Kidney (tissue), 14 donors: ENCODE data around the gene KHSRP. TPM values are rescaled to one million over a fixed set of nuclear protein-coding genes. Genes with fewer than 3 reads are reported as not detected.

Experiments used
- DNase-seq, 5 donors: peaks; one replicate each; pipeline ENCODE4 v3.0.0-alpha.2; 2013 to 2020
- FAIRE-seq: peaks from 2 replicates; lab custom pipeline; 2012; peaks lifted over from hg19 to GRCh38; lab: Jason Lieb, UNC
- H3K27ac ChIP-seq, 2 donors: one replicate each; pipeline ENCODE4 v1.7.0; 2013; ENCODE audit warnings: low read depth in 2 of 2, low read length in 2 of 2, inconsistent platforms in 1 of 2
- H3K27me3 ChIP-seq: one replicate; pipeline ENCODE4 v1.7.1; 2013; ENCODE audit warnings: low read length, inconsistent platforms; ENCODE audit not compliant: control insufficient read depth, insufficient read depth
- H3K36me3 ChIP-seq, 3 donors: one replicate each; pipeline versions ENCODE4 v1.7.0 to v1.7.1; 2013; ENCODE audit warnings: low read length in 3 of 3, control low read depth in 1 of 3, inconsistent platforms in 1 of 3; ENCODE audit not compliant: insufficient read depth in 3 of 3, control insufficient read depth in 2 of 3
- H3K4me1 ChIP-seq, 3 donors: one replicate each; pipeline versions ENCODE4 v1.7.0 to v1.7.1; 2013; ENCODE audit warnings: low read length in 3 of 3, inconsistent platforms in 1 of 3, low read depth in 1 of 3; ENCODE audit not compliant: control insufficient read depth in 2 of 3, insufficient read depth in 2 of 3
- H3K4me3 ChIP-seq, 3 donors: one replicate each; pipeline versions ENCODE4 v1.7.0 to v1.8.1; 2013; ENCODE audit warnings: low read length in 3 of 3, control low read depth in 1 of 3, inconsistent platforms in 1 of 3
- H3K9ac ChIP-seq, 3 donors: one replicate each; pipeline versions ENCODE4 v1.7.0 to v1.7.1; 2013; ENCODE audit warnings: low read length in 3 of 3, control low read depth in 1 of 3, inconsistent platforms in 1 of 3
- H3K9me3 ChIP-seq, 3 donors: one replicate each; pipeline versions ENCODE4 v1.7.0 to v1.7.1; 2013; ENCODE audit warnings: low read length in 3 of 3, control low read depth in 1 of 3, inconsistent platforms in 1 of 3; ENCODE audit not compliant: control insufficient read depth in 2 of 3, insufficient read depth in 1 of 3
- CTCF ChIP-seq: IDR thresholded peaks from 3 replicates; pipeline ENCODE4 v1.5.1; 2012; ENCODE audit warnings: mild to moderate bottlenecking, moderate library complexity, borderline replicate concordance; ENCODE audit not compliant: insufficient read depth; ENCODE audit errors: extremely low read depth
- intact Hi-C: fragments of 100-400 bp; cut with DNase I; formaldehyde crosslinking; loops from one replicate; pipeline ENCODE4 v1.11.1; 2022
- polyA plus RNA-seq: library from polyadenylated mRNA; stranded (reverse); fragments of 350-450 nt; fragmentation: Illumina TruSeq; extraction: RNeasy Lipid Tissue Mini Kit (QIAGEN cat#74804); gene quantifications from one replicate; pipeline ENCODE4 v1.2.3, GENCODE V29; 2014; ENCODE audit warnings: low read depth, low replicate concordance; ENCODE audit not compliant: insufficient read depth
- total RNA-seq: library from RNA; stranded (reverse); fragmentation: NEBNext Ultra II Directional; extraction: Animal tissue kit (Norgen Biotek cat#: 25700); gene quantifications from one replicate; pipeline ENCODE4 v1.2.1, GENCODE V29; 2021
- donor health status: control.
- donor health status: control.
- donor health status: control.
- donor health status: control.
- donor health status: control.
- donor health status: DM: yes; HTN: yes; CAD: no.
- donor health status: Normal renal cell carcinoma (clear cell type).

The KHSRP gene
- total and polyA plus RNA-seq, 2 donors from 2014 or later, result 52.9 to 175 TPM

- TF ChIP-seq CTCF, result no peak
- intact Hi-C loops, result no loop called here
- Histone ChIP-seq H3K9me3 (no peaks in the 10 kb centered on the region), H3K27me3 (peaks cover 2% of the 10 kb centered on the region), H3K27ac (no peak overlapping the region), H3K4me1 (peaks cover 0 to 3% (median 0%) of the 10 kb centered on the region in 3 donors), H3K36me3 (peaks cover 0 to 8% (median 5%) of the 10 kb centered on the region in 3 donors), H3K9ac (no peak overlapping the region), H3K4me3 (no peak overlapping the region)
- FAIRE-seq (no peak), DNase-seq (no peak)
These were observed 46.5 kb upstream of the KHSRP start for GRCh38 chr19:6471076-6471475.

GRCh38 chr19:6470173-6470572 is 45.6 kb upstream of the KHSRP start:
- Histone ChIP-seq H3K4me3 (no peak overlapping the region), H3K4me1 (peaks cover 0 to 4% (median 0%) of the 10 kb centered on the region in 3 donors), H3K27me3 (no peaks in the 10 kb centered on the region), H3K9me3 (no peaks in the 10 kb centered on the region), H3K36me3 (peaks cover 0 to 8% (median 5%) of the 10 kb centered on the region in 3 donors), H3K27ac (no peak overlapping the region), H3K9ac (no peak overlapping the region)
- TF ChIP-seq CTCF, result no peak
- FAIRE-seq, result no peak
- intact Hi-C loops, result no loop called here
- DNase-seq, result no peak

- no peak for TF ChIP-seq CTCF
These were observed 42.8 kb upstream of the KHSRP start for GRCh38 chr19:6467384-6467783.

GRCh38 chr19:6466526-6467248 is 42.1 kb upstream of the KHSRP start:
- Histone ChIP-seq H3K4me1 (peaks cover 0 to 4% (median 0%) of the 10 kb centered on the region in 3 donors), H3K9ac (no peak overlapping the region), H3K4me3 (no peak overlapping the region), H3K27me3 (no peaks in the 10 kb centered on the region), H3K9me3 (no peaks in the 10 kb centered on the region), H3K36me3 (peaks cover 0 to 8% (median 5%) of the 10 kb centered on the region in 3 donors), H3K27ac (no peak overlapping the region)
- intact Hi-C loops, result no loop called here
- FAIRE-seq (no peak), DNase-seq (no peak)
- TF ChIP-seq CTCF, result no peak

More at GRCh38 chr19:6467384-6467783, 42.8 kb upstream of the KHSRP start:
- Histone ChIP-seq H3K36me3 (peaks cover 0 to 8% (median 5%) of the 10 kb centered on the region in 3 donors), H3K9me3 (no peaks in the 10 kb centered on the region), H3K4me1 (peaks cover 0 to 4% (median 0%) of the 10 kb centered on the region in 3 donors), H3K4me3 (no peak overlapping the region), H3K9ac (no peak overlapping the region), H3K27me3 (no peaks in the 10 kb centered on the region), H3K27ac (no peak overlapping the region)
- intact Hi-C loops, result no loop called here
- DNase-seq (no peak), FAIRE-seq (no peak)
